ENCODE results near the gene ANO5.

DNA sequence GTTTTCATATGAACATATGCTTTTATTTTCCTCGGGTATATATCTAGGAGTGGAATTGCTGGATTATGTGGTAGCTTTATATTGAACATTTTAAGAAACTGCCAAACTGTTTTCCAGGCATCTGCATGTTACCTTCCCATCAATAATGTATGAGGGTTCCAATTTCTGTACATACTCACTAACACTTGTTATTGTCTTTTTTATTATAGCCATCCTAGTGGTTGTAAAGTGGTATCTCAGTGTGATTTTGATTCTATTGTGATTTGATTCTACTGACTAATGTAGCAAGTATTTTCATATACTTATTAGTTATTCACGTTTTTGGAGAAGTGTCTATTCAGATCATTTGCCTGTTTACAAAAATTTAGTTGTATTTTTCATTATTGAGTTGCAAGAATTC lies 2.0 kb downstream of the ANO5 start:
- TF ChIP-seq CTCF (IDR thresholded peaks at IDR 0.05) (peak in 1 of 3 experiments; percentile 16), POLR2A (IDR thresholded peaks at IDR 0.05; ENCODE audit: low read depth) (no peak)

Data from esophagus muscularis mucosa (tissue), 3 donors.